ENCODE results near the gene PTPRR. TPM values are rescaled to one million over a fixed set of nuclear protein-coding genes. Genes with fewer than 3 reads are reported as not detected.

PTPRR gene
- total and polyA plus RNA-seq, 4 donors = 0.17 to 1.5 (median 0.61) TPM

GRCh38 chr12:70722584-70723343 lies 197.8 kb downstream of the PTPRR start:
- H3K9ac ChIP-seq (ENCODE audit: insufficient read depth in 1 of 2, low read length in 2 of 2) = no peak overlapping the region
- DNase-seq (peak; percentile 40 to 85 (median 72)), ATAC-seq (ENCODE audit: insufficient read depth, low FRiP score) (no peak)
- TF ChIP-seq CTCF (IDR thresholded peaks at IDR 0.05; ENCODE audit: control extremely low read depth, extremely low read depth) = no peak
- WGBS, 2 donors = 28 to 37% methylated on average over 6 of the region's 6 CpGs
- peaks cover 0 to 12% (median 0%) of the 10 kb centered on the region in 5 donors for H3K4me1 ChIP-seq (ENCODE audit: control insufficient read depth in 5 of 5, insufficient read depth in 5 of 5, low read length in 5 of 5)
- no peaks in the 10 kb centered on the region for H3K27me3 ChIP-seq (ENCODE audit: control insufficient read depth in 3 of 3, insufficient read depth in 3 of 3, low read length in 2 of 3)
- no peaks in the 10 kb centered on the region for H3K9me3 ChIP-seq (ENCODE audit: control insufficient read depth in 4 of 4, insufficient read depth in 3 of 4, low read length in 3 of 4)
- no peak overlapping the region for H3K4me3 ChIP-seq
- peak overlapping the region in 1 of 2 donors; percentile 77 for H3K27ac ChIP-seq (ENCODE audit: low read depth in 1 of 2, low read length in 1 of 2)
- H3K36me3 ChIP-seq (ENCODE audit: control insufficient read depth in 4 of 4, insufficient read depth in 4 of 4, low read length in 4 of 4) = no peaks in the 10 kb centered on the region

- peaks cover 0 to 12% (median 0%) of the 10 kb centered on the region in 5 donors for H3K4me1 ChIP-seq (ENCODE audit: control insufficient read depth in 5 of 5, insufficient read depth in 5 of 5, low read length in 5 of 5)
- H3K4me3 ChIP-seq = no peak overlapping the region
- WGBS, 2 donors = 57 to 62% methylated on average over 11 of the region's 11 CpGs
- no peak overlapping the region for H3K9ac ChIP-seq (ENCODE audit: insufficient read depth in 1 of 2, low read length in 2 of 2)
- H3K9me3 ChIP-seq (ENCODE audit: control insufficient read depth in 4 of 4, insufficient read depth in 3 of 4, low read length in 3 of 4) = no peaks in the 10 kb centered on the region
- H3K27ac ChIP-seq (ENCODE audit: low read depth in 1 of 2, low read length in 1 of 2) = peak overlapping the region; percentile 61 to 77
- peaks cover 0 to 2% (median 0%) of the 10 kb centered on the region in 3 donors for H3K27me3 ChIP-seq (ENCODE audit: control insufficient read depth in 3 of 3, insufficient read depth in 3 of 3, low read length in 2 of 3)
- DNase-seq (no peak), ATAC-seq (ENCODE audit: insufficient read depth, low FRiP score) (no peak)
- no peak for TF ChIP-seq CTCF (IDR thresholded peaks at IDR 0.05; ENCODE audit: control extremely low read depth, extremely low read depth)
- no peaks in the 10 kb centered on the region for H3K36me3 ChIP-seq (ENCODE audit: control insufficient read depth in 4 of 4, insufficient read depth in 4 of 4, low read length in 4 of 4)
Measured at GRCh38 chr12:70721656-70722357, 198.7 kb downstream of the PTPRR start.

- Histone ChIP-seq H3K9ac (ENCODE audit: insufficient read depth in 1 of 2, low read length in 2 of 2) (no peak overlapping the region), H3K27ac (ENCODE audit: low read depth in 1 of 2, low read length in 1 of 2) (peak overlapping the region; percentile 15 to 77), H3K4me1 (ENCODE audit: control insufficient read depth in 5 of 5, insufficient read depth in 5 of 5, low read length in 5 of 5) (peaks cover 0 to 12% (median 0%) of the 10 kb centered on the region in 5 donors), H3K36me3 (ENCODE audit: control insufficient read depth in 4 of 4, insufficient read depth in 4 of 4, low read length in 4 of 4) (no peaks in the 10 kb centered on the region), H3K4me3 (no peak overlapping the region), H3K9me3 (ENCODE audit: control insufficient read depth in 4 of 4, insufficient read depth in 3 of 4, low read length in 3 of 4) (no peaks in the 10 kb centered on the region), H3K27me3 (ENCODE audit: control insufficient read depth in 3 of 3, insufficient read depth in 3 of 3, low read length in 2 of 3) (peaks cover 0 to 2% (median 0%) of the 10 kb centered on the region in 3 donors)
- ATAC-seq (ENCODE audit: insufficient read depth, low FRiP score) = no peak
- TF ChIP-seq CTCF (IDR thresholded peaks at IDR 0.05; ENCODE audit: control extremely low read depth, extremely low read depth) = no peak
- 70 to 87% methylated on average over 3 of the region's 3 CpGs for WGBS, 2 donors
- DNase-seq = no peak
Measured at GRCh38 chr12:70721216-70721615, 199.3 kb downstream of the PTPRR start.

Measured in lung (tissue), 12 donors.